HG02885 (cell line): Measurements from ENCODE around the gene SPRING1.

ENCODE experiments used
- ATAC-seq: cut with Tn5 transposase; IDR thresholded peaks from one replicate; pipeline ENCODE4 v1.9.1; 2021; ENCODE audit warnings: mild to moderate bottlenecking; ENCODE audit not compliant: unreplicated experiment, poor library complexity

The SPRING1 gene

GRCh38 chr12:116712458-116713303, 25.2 kb downstream of the SPRING1 start:
- no peak for ATAC-seq

DNA sequence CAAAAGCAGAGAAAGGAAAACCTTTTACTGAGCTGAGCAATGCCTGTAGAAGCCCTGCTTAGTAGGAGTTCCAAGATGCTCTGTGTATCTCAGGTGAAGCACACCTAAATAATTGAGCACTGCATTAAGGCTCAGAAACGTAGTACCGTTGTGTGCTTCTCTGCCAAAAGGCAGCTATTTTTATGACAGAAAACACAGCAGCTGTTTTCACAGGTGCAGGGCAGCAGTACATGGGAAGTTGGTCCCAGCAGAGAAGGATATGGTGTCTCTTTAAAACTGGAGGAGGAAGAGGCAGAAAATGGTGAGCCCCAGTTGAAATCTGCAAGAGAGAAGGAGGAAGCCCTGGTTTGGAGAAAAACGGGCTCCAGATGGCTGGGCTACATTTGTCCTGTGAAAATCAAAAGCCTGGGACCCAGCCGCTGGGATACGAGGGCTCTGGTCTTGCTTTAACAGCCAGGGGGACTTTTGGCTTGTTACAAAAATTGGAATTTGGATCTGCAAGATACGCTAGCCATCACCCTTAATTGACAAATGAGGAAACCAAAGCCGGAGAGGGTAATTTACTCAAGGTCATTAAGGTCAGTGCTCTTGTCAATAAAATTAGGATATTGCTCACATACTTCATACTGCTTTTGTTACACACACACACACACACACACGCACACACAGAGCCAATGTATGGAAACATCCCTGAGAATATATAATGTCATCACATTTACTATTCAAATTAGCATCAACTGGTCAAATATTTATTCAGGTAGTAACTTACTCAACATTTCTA, 27.3 kb downstream of the SPRING1 start:
- ATAC-seq, result no peak

DNA sequence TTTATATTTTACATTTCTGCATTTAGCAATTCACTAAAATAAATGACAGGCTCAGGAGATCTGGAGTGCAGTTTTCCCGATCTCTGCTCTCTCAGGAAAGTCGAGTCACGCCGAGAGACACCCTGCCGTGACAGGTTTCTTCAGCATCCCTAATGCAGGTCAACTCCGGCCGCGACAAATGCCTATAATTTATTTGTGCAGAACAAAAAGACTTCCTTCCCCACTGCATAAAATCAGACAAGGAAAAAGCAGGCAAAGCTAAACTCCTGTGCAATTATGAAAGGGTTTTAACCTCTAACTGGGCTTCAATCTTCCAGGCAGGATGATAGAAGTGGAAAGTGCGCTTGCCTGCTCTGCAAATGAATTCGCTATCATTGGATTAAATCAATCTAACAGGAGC, 28.1 kb downstream of the SPRING1 start:
- no peak for ATAC-seq

DNA sequence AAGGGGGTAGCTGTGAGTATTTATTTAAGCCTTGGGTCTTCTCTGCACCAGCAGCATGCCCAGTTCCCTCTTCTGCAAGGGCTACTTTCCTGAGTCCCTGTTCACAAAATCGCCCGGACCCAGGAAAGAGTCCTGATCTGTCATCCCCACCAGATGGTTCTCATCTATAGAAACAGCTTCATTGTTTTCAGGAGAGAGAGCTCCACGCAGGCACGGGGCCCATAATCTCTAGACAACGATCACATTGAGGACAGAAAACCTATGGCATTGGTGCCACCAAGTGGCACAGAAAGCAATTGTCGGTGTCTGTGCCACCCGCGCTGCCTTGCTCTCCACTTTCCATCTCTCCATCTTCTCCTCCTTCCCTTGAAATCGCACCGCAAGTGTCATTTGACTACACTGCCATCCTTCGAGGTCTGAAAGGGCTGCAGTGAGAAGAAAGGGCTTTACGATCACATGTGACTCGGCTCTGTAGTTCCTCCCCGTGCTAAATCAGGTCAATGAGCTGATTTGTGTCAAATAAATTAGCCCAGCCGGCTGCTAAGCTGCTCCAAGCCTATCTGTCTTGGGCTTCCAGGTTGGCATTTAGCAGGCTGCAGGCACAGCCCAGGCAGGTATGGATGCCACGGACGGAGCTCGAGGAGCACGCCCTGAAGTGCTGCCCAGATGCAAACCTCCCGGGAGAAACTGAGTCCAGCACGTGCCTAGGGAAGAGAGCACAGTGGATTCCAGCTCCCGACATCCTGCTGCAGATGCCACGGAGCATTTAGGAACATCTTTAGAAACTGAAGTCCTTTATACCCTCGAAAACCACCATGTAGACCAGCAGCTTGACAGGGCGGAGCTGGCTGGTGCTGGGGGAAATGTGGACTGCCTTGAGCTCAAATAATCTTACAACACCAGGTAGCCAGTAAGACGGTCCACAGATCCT, 28.8 kb downstream of the SPRING1 start:
- no peak for ATAC-seq

- ATAC-seq, result no peak
Observed at GRCh38 chr12:116707751-116708150, 30.1 kb downstream of the SPRING1 start.

DNA sequence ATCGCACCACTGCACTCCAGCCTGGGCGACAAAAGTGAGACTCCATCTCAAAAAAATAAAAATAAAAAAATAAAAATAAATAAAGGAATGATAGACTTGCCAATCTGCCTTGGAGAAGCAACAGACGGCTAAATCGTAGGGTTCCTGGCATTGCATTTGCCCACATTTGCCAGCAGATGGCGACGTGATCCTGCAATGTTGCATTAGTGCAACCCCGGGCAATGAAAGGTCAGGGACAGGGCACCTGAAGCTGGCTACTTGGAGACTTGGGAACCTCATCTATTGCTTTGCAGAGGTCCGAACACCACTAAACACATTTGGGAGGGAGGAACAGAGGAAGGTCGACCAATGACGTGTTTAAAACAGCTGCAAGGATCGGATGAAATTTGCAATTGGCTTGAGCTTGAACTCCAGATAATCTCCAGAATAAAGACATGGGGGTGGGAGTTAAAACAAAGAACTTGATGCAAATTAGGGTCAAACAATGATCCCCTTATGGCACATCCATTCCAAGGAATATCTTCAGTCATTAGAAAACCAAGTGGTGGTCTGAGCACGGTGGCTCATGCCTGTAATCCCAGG, 34.6 kb downstream of the SPRING1 start:
- no peak for ATAC-seq

GRCh38 chr12:116701432-116701831, 36.4 kb downstream of the SPRING1 start:
- no peak for ATAC-seq

GRCh38 chr12:116700066-116700465, 37.8 kb downstream of the SPRING1 start:
- no peak for ATAC-seq

- ATAC-seq, result no peak
Observed at GRCh38 chr12:116698554-116699075, 39.3 kb downstream of the SPRING1 start.

DNA sequence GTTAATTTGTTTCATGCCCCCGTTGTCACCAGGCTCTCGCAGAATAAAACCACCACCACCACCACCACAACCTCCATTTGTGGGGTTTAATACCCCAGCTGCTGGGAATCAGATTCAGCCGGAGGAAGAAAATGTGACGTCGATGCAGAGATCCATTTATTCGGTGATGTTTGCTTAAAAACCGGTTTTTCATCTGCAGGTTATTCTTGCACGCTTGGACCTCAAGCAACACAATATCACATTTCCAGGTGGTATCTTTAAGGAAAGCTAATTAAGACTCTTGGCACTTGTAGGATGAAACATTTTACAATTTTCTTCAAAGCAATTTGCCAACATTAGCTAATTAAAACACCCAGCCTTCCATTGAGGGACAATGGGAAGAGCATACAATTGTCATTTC, 39.8 kb downstream of the SPRING1 start:
- no peak for ATAC-seq

GRCh38 chr12:116697716-116698115, 40.2 kb downstream of the SPRING1 start:
- ATAC-seq, result no peak

- no peak for ATAC-seq
Observed at GRCh38 chr12:116697305-116697704, 40.6 kb downstream of the SPRING1 start.

- no peak for ATAC-seq
Observed at GRCh38 chr12:116695464-116695725, 42.5 kb downstream of the SPRING1 start.

GRCh38 chr12:116694653-116695463, 43.0 kb downstream of the SPRING1 start:
- no peak for ATAC-seq

DNA sequence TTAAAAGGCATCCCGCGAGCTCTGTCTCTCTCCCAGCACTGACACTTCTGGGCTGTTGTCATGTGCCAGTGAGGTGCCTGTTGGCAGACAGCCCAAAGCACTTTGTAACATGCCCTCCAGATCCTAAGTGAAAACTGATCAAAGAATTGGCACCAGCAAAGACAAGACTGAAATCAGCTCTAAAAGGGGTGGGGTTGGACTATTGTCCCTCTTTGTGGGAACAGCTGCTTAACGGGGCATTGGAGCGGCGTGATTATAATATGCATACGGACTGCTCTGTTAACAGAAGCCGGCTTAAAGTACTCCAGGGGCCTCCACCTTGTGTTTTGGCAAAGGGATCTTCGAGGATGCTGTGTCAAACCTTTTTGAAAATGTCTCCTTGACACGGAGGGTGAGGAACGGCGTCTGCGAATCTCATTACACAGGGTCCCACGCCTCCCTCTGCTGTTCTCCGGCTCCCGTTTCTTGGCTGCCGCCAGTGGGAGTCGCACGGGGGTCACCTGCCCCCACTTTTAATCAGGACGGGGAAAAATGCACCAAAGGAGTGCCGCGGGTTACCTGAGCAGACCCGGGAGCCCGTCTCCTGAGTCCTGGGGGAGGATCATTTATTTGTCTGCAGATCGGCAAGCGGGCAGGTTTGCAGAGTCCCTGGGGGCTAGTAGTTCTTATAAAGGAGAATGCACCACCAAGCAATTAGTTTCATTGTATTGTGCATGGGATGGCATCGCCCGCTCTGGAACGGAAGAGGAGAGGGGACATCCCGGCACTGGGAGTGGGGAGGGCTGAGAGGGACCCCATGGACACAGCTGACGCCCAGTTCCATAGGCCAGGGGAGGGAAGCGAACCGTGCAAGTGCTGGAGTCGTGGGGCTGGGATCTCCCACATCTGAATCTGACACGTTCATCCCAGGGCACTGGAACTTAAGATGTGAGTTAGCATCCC, 44.3 kb downstream of the SPRING1 start:
- no peak for ATAC-seq

DNA sequence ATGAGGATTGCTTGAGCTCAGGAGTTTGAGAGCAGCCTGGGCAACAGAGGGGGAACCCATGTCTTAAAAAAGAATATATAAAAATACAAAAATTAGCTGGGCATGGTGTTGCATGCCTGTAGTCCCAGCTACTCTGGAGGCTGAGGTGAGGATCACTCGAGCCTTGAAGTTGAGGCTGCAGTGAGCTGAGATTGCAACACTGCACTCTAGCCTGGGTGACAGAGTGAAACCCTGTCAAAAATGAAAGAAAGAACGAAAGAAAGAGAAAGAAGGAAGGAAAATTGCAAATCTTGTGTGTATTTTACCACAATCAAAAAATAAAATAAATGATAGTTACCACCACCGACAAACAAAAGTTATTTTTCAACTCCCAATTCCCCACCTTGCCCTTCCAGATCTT, 45.3 kb downstream of the SPRING1 start:
- no peak for ATAC-seq

DNA sequence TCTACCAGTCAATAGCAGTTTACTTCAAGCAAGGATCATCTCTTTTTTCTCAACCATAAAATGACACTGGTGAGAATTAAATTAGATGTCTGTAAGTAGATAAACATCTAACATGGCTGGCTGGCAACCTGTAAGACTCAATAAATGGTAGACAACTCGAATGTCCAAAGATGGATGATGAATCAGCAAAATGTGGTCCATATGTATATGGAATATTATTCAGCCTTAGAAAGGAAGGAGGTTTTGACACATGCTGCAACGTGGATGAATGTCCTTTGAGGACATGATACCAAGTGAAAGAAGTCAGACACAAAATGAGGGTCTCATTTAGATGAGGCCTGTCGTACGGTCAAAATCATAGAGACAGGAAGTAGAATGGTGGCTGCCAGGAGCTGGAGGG, 46.2 kb downstream of the SPRING1 start:
- ATAC-seq, result no peak

GRCh38 chr12:116691205-116691604, 46.7 kb downstream of the SPRING1 start:
- ATAC-seq, result no peak
